Esophagus (tissue), 2 donors: ENCODE data around the gene EHD3. TPM values are rescaled to one million over a fixed set of nuclear protein-coding genes. Genes with fewer than 3 reads are reported as not detected.

Experiments used
- H3K27ac ChIP-seq, 2 donors: one replicate each; pipeline ENCODE4 v1.5.1; 2013; ENCODE audit warnings: low read depth in 2 of 2, mild to moderate bottlenecking in 2 of 2, inconsistent platforms in 1 of 2, low read length in 1 of 2, moderate library complexity in 1 of 2
- H3K27me3 ChIP-seq, 2 donors: one replicate each; pipeline ENCODE4 v1.6.1; 2013; ENCODE audit warnings: low read length in 2 of 2, control low read depth in 1 of 2, mild to moderate bottlenecking in 1 of 2; ENCODE audit not compliant: insufficient read depth in 2 of 2, control insufficient read depth in 1 of 2
- H3K36me3 ChIP-seq, 2 donors: one replicate each; pipeline ENCODE4 v1.6.1; 2013; ENCODE audit warnings: low read length in 1 of 2; ENCODE audit not compliant: control insufficient read depth in 2 of 2, insufficient read depth in 2 of 2
- H3K4me1 ChIP-seq, 2 donors: one replicate each; pipeline ENCODE4 v1.6.1; 2013; ENCODE audit warnings: low read length in 1 of 2; ENCODE audit not compliant: control insufficient read depth in 2 of 2, insufficient read depth in 2 of 2
- H3K4me3 ChIP-seq, 2 donors: one replicate each; pipeline ENCODE4 v1.5.1; 2013; ENCODE audit warnings: low read length in 2 of 2, mild to moderate bottlenecking in 2 of 2, low read depth in 1 of 2, moderate library complexity in 1 of 2
- H3K9me3 ChIP-seq, 2 donors: one replicate each; pipeline ENCODE4 v1.6.1; 2013; ENCODE audit warnings: mild to moderate bottlenecking in 2 of 2, low read depth in 1 of 2, low read length in 1 of 2, moderate library complexity in 1 of 2; ENCODE audit not compliant: control insufficient read depth in 2 of 2, insufficient read depth in 1 of 2
- WGBS, 2 donors: extraction: QIAGEN DNeasy Blood & Tissue Kit; methylation state at CpG; one replicate each; pipeline ENCODE4 v1.1.7; 2013; 5-methylcytosine and 5-hydroxymethylcytosine counted together
- polyA plus RNA-seq, 2 donors: library from polyadenylated mRNA; stranded (reverse); fragments of 200-250 nt; gene quantifications; one replicate each; pipeline ENCODE4 v1.2.3, GENCODE V29; 2013
- donor health status: healthy with polysubstance abuse.
- donor health status: Bipolar disorder and iron deficiency.

EHD3 gene
- polyA plus RNA-seq, 2 donors: 24.1 to 27.4 TPM

- H3K4me1 ChIP-seq: peaks cover 10 to 25% of the 10 kb centered on the region in 2 donors
Measured at GRCh38 chr2:31238906-31239592, 5.1 kb downstream of the EHD3 start.

GRCh38 chr2:31239593-31240177, 5.7 kb downstream of the EHD3 start:
- Histone ChIP-seq H3K27ac (peak overlapping the region in 1 of 2 donors; percentile 69), H3K27me3 (no peaks in the 10 kb centered on the region), H3K4me3 (no peak overlapping the region), H3K9me3 (no peaks in the 10 kb centered on the region), H3K36me3 (peaks cover 0 to 7% of the 10 kb centered on the region in 2 donors), H3K4me1 (peaks cover 8 to 22% of the 10 kb centered on the region in 2 donors)
- WGBS, 2 donors: 51 to 61% methylated on average over 22 of the region's 22 CpGs

More at GRCh38 chr2:31238906-31239592, 5.1 kb downstream of the EHD3 start:
- H3K4me3 ChIP-seq: no peak overlapping the region
- H3K36me3 ChIP-seq: peaks cover 0 to under 1% of the 10 kb centered on the region in 2 donors
- no peaks in the 10 kb centered on the region for H3K9me3 ChIP-seq
- WGBS, 2 donors: 85 to 89% methylated on average over 13 of the region's 13 CpGs
- peak overlapping the region in 1 of 2 donors; percentile 69 for H3K27ac ChIP-seq
- no peaks in the 10 kb centered on the region for H3K27me3 ChIP-seq

- no peak overlapping the region for H3K27ac ChIP-seq
- peaks cover 7 to 20% of the 10 kb centered on the region in 2 donors for H3K4me1 ChIP-seq
- no peaks in the 10 kb centered on the region for H3K27me3 ChIP-seq
- WGBS, 2 donors: 75 to 78% methylated on average over 11 of the region's 11 CpGs
- H3K36me3 ChIP-seq: peaks cover 0 to 7% of the 10 kb centered on the region in 2 donors
- H3K4me3 ChIP-seq: no peak overlapping the region
- H3K9me3 ChIP-seq: no peaks in the 10 kb centered on the region
Measured at GRCh38 chr2:31240381-31241365, 6.7 kb downstream of the EHD3 start.

- Histone ChIP-seq H3K27me3 (no peaks in the 10 kb centered on the region), H3K4me3 (no peak overlapping the region), H3K9me3 (no peaks in the 10 kb centered on the region), H3K36me3 (peaks cover 0 to 7% of the 10 kb centered on the region in 2 donors), H3K27ac (no peak overlapping the region), H3K4me1 (peaks cover 5 to 20% of the 10 kb centered on the region in 2 donors)
- WGBS, 2 donors: 72% methylated on average over 10 of the region's 10 CpGs
Measured at GRCh38 chr2:31241625-31242270, 7.8 kb downstream of the EHD3 start.

GRCh38 chr2:31243053-31243452, 9.1 kb downstream of the EHD3 start:
- H3K27me3 ChIP-seq: no peaks in the 10 kb centered on the region
- no peak overlapping the region for H3K27ac ChIP-seq
- no peak overlapping the region for H3K4me3 ChIP-seq
- 93% methylated on average over 5 of the region's 5 CpGs for WGBS, 2 donors
- peaks cover 5 to 20% of the 10 kb centered on the region in 2 donors for H3K4me1 ChIP-seq
- no peaks in the 10 kb centered on the region for H3K9me3 ChIP-seq
- H3K36me3 ChIP-seq: peaks cover 0 to 7% of the 10 kb centered on the region in 2 donors

DNA sequence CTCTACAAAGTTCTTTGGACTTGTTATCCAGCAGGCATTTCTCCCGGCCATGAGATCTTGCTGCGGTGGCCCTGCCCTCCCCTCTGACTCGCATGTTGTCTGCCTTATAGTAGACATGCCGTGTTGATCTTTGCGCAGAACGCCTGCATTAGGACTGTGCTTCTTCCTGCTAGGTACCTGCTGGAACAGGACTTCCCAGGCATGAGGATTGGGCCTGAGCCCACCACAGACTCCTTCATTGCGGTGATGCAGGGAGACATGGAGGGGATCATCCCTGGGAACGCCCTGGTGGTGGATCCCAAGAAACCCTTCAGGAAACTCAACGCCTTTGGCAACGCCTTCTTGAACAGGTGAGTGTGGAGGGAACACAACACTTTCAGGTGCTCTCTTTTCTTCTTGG, 10.1 kb downstream of the EHD3 start:
- Histone ChIP-seq H3K9me3 (no peaks in the 10 kb centered on the region), H3K4me1 (peaks cover 3 to 20% of the 10 kb centered on the region in 2 donors), H3K36me3 (peaks cover 0 to 7% of the 10 kb centered on the region in 2 donors), H3K27me3 (no peaks in the 10 kb centered on the region), H3K4me3 (no peak overlapping the region), H3K27ac (no peak overlapping the region)
- 96% methylated on average over 10 of the region's 10 CpGs for WGBS, 2 donors

- Histone ChIP-seq H3K36me3 (peaks cover 0 to 19% of the 10 kb centered on the region in 2 donors), H3K4me1 (peaks cover 0 to 12% of the 10 kb centered on the region in 2 donors), H3K4me3 (no peak overlapping the region), H3K27ac (no peak overlapping the region), H3K9me3 (no peaks in the 10 kb centered on the region), H3K27me3 (no peaks in the 10 kb centered on the region)
- WGBS, 2 donors: 82 to 87% methylated on average over 3 of the region's 3 CpGs
Measured at GRCh38 chr2:31246184-31246852, 12.4 kb downstream of the EHD3 start.

DNA sequence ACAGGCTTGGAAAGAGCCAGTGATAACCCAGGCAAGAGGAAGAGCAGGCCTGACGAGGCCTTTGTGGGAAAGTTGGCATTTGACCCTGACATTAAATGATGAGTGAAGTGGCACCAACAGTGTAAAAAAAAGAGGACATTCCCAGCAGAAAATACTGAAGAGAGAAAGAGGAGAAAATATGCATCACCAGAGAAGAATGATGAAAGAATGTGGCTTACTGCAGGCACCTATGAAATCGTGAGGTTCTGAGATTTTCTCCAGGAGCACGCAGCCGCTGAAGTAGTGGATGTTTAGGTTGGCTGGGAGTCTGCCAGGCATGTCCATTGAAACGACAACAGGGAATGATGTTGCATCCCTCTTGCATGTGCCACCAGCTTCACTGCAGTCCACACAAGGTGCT, 13.8 kb downstream of the EHD3 start:
- Histone ChIP-seq H3K36me3 (peaks cover 0 to 19% of the 10 kb centered on the region in 2 donors), H3K4me1 (peaks cover 0 to 8% of the 10 kb centered on the region in 2 donors), H3K27ac (no peak overlapping the region), H3K4me3 (no peak overlapping the region), H3K27me3 (no peaks in the 10 kb centered on the region), H3K9me3 (no peaks in the 10 kb centered on the region)
- 77 to 81% methylated on average over 5 of the region's 5 CpGs for WGBS, 2 donors
